Liver (tissue), 3 donors: Measurements from ENCODE around the gene SSBP2.

Experiments used
- CTCF ChIP-seq: fragments of 150-350 bp; IDR thresholded peaks from 2 replicates; pipeline ENCODE4 v1.5.1; 2017; ENCODE audit warnings: improper control_type of control experiment, low read depth, low read length; ENCODE audit not compliant: missing input control
- RAD21 ChIP-seq, 2 donors: IDR thresholded peaks; 2 replicates each; pipeline ENCODE4 v1.6.1; 2016; ENCODE audit warnings: antibody characterized with exemption in 2 of 2, mild to moderate bottlenecking in 2 of 2
- donor health status: healthy.
- donor health status: healthy.

GRCh38 chr5:81607693-81608092, 143.2 kb downstream of the SSBP2 start:
- TF ChIP-seq CTCF (no peak), RAD21 (IDR thresholded peaks at IDR 0.05) (no peak)
